Skeletal muscle tissue (tissue), 4 donors: ENCODE measurements around the gene PEX16. TPM values are rescaled to one million over a fixed set of nuclear protein-coding genes. Genes with fewer than 3 reads are reported as not detected.

ENCODE experiments used
- H3K27ac ChIP-seq: one replicate; pipeline ENCODE4 v1.7.0; 2013; ENCODE audit warnings: mild to moderate bottlenecking, low read depth, low read length, inconsistent platforms
- H3K27me3 ChIP-seq, 3 donors: one replicate each; pipeline ENCODE4 v1.7.0; 2013; ENCODE audit warnings: low read length in 3 of 3; ENCODE audit not compliant: control insufficient read depth in 3 of 3, insufficient read depth in 3 of 3
- H3K36me3 ChIP-seq, 3 donors: one replicate each; pipeline ENCODE4 v1.7.0; 2013; ENCODE audit warnings: low read length in 3 of 3; ENCODE audit not compliant: control insufficient read depth in 3 of 3, insufficient read depth in 3 of 3
- H3K4me1 ChIP-seq, 3 donors: one replicate each; pipeline ENCODE4 v1.7.0; 2013; ENCODE audit warnings: low read length in 3 of 3, mild to moderate bottlenecking in 3 of 3; ENCODE audit not compliant: control insufficient read depth in 3 of 3, insufficient read depth in 3 of 3
- H3K4me3 ChIP-seq, 3 donors: one replicate each; pipeline ENCODE4 v1.7.0; 2013; ENCODE audit warnings: low read length in 3 of 3
- H3K9ac ChIP-seq, 3 donors: one replicate each; pipeline ENCODE4 v1.7.0; 2013; ENCODE audit warnings: low read length in 3 of 3, mild to moderate bottlenecking in 3 of 3, moderate library complexity in 2 of 3, low read depth in 1 of 3
- H3K9me3 ChIP-seq, 3 donors: one replicate each; pipeline ENCODE4 v1.7.0; 2013; ENCODE audit warnings: low read length in 3 of 3; ENCODE audit not compliant: control insufficient read depth in 3 of 3
- total RNA-seq: library from RNA; depleted of rRNA; stranded (reverse); fragments of >200 nt; gene quantifications from one replicate; pipeline ENCODE4 v1.2.3, GENCODE V29; 2014
- donor health status: Osteomylitis.

Gene PEX16
- total RNA-seq, 1 donor from 2014 or later: 20.4 TPM

- Histone ChIP-seq H3K9me3 (no peaks in the 10 kb centered on the region), H3K27ac (no peak overlapping the region), H3K4me3 (no peak overlapping the region), H3K27me3 (peaks cover 24 to 42% (median 29%) of the 10 kb centered on the region in 3 donors), H3K4me1 (peaks cover 8 to 17% (median 10%) of the 10 kb centered on the region in 3 donors), H3K9ac (no peak overlapping the region), H3K36me3 (peaks cover 0 to 3% (median 0%) of the 10 kb centered on the region in 3 donors)
Observed at GRCh38 chr11:45926536-45927331, 9.1 kb upstream of the PEX16 start.

GRCh38 chr11:45926001-45926401 lies 8.3 kb upstream of the PEX16 start:
- no peak overlapping the region for H3K9ac ChIP-seq
- H3K36me3 ChIP-seq: no peaks in the 10 kb centered on the region
- peaks cover 8 to 14% (median 10%) of the 10 kb centered on the region in 3 donors for H3K4me1 ChIP-seq
- peaks cover 28 to 42% (median 29%) of the 10 kb centered on the region in 3 donors for H3K27me3 ChIP-seq
- no peak overlapping the region for H3K27ac ChIP-seq
- no peaks in the 10 kb centered on the region for H3K9me3 ChIP-seq
- H3K4me3 ChIP-seq: no peak overlapping the region

GRCh38 chr11:45925550-45925949 lies 7.9 kb upstream of the PEX16 start:
- H3K27me3 ChIP-seq: peaks cover 28 to 42% (median 29%) of the 10 kb centered on the region in 3 donors
- H3K4me1 ChIP-seq: peaks cover 8 to 10% (median 10%) of the 10 kb centered on the region in 3 donors
- no peaks in the 10 kb centered on the region for H3K9me3 ChIP-seq
- H3K36me3 ChIP-seq: no peaks in the 10 kb centered on the region
- H3K27ac ChIP-seq: no peak overlapping the region
- H3K4me3 ChIP-seq: no peak overlapping the region
- no peak overlapping the region for H3K9ac ChIP-seq

GRCh38 chr11:45924927-45925326 lies 7.2 kb upstream of the PEX16 start:
- Histone ChIP-seq H3K27ac (no peak overlapping the region), H3K27me3 (peaks cover 28 to 42% (median 29%) of the 10 kb centered on the region in 3 donors), H3K36me3 (no peaks in the 10 kb centered on the region), H3K4me1 (peaks cover 4 to 11% (median 7%) of the 10 kb centered on the region in 3 donors), H3K9me3 (no peaks in the 10 kb centered on the region), H3K4me3 (no peak overlapping the region), H3K9ac (no peak overlapping the region)

- H3K9me3 ChIP-seq: no peaks in the 10 kb centered on the region
- peaks cover 28 to 42% (median 29%) of the 10 kb centered on the region in 3 donors for H3K27me3 ChIP-seq
- H3K36me3 ChIP-seq: no peaks in the 10 kb centered on the region
- no peak overlapping the region for H3K9ac ChIP-seq
- H3K4me3 ChIP-seq: no peak overlapping the region
- no peak overlapping the region for H3K27ac ChIP-seq
- peaks cover 5 to 11% (median 8%) of the 10 kb centered on the region in 3 donors for H3K4me1 ChIP-seq
Observed at GRCh38 chr11:45924036-45924915, 6.6 kb upstream of the PEX16 start.

GRCh38 chr11:45922425-45923082 lies 4.9 kb upstream of the PEX16 start, which contains the start of gene LARGE2:
Gene LARGE2 (plus strand): TSS chr11:45922656. CDS start chr11:45922883, 227 bp downstream.
- H3K36me3 ChIP-seq: no peaks in the 10 kb centered on the region
- H3K27ac ChIP-seq: no peak within 1 kb of the TSS
- no peak within 1 kb of the TSS for H3K9ac ChIP-seq
- peaks cover 28 to 41% (median 29%) of the 10 kb centered on the region in 3 donors for H3K27me3 ChIP-seq
- no peak within 1 kb of the TSS for H3K4me3 ChIP-seq
- peaks cover 14 to 19% (median 16%) of the 10 kb centered on the region in 3 donors for H3K4me1 ChIP-seq
- no peaks in the 10 kb centered on the region for H3K9me3 ChIP-seq

GRCh38 chr11:45921561-45922424 lies 4.1 kb upstream of the PEX16 start:
- no peak overlapping the region for H3K9ac ChIP-seq
- H3K4me3 ChIP-seq: no peak overlapping the region
- H3K9me3 ChIP-seq: no peaks in the 10 kb centered on the region
- no peak overlapping the region for H3K27ac ChIP-seq
- H3K4me1 ChIP-seq: peaks cover 21 to 26% (median 23%) of the 10 kb centered on the region in 3 donors
- peaks cover 28 to 34% (median 29%) of the 10 kb centered on the region in 3 donors for H3K27me3 ChIP-seq
- H3K36me3 ChIP-seq: no peaks in the 10 kb centered on the region

GRCh38 chr11:45920531-45921477 lies 3.1 kb upstream of the PEX16 start:
- H3K9me3 ChIP-seq: no peaks in the 10 kb centered on the region
- H3K27me3 ChIP-seq: peaks cover 20 to 24% (median 22%) of the 10 kb centered on the region in 3 donors
- H3K27ac ChIP-seq: no peak overlapping the region
- peaks cover 28 to 35% (median 29%) of the 10 kb centered on the region in 3 donors for H3K4me1 ChIP-seq
- H3K4me3 ChIP-seq: no peak overlapping the region
- no peak overlapping the region for H3K9ac ChIP-seq
- H3K36me3 ChIP-seq: peaks cover 0 to 4% (median 4%) of the 10 kb centered on the region in 3 donors
